Mammary epithelial cell (primary cell): ENCODE data around the gene NOM1.

Experiments
- CTCF ChIP-seq, 2 donors: IDR thresholded peaks in 1 of 2; conservative IDR thresholded peaks in 1 of 2; 2 replicates each; pipeline ENCODE4 v1.5.1; 2011 to 2012; ENCODE audit warnings: inconsistent platforms in 2 of 2, low read length in 2 of 2, mild to moderate bottlenecking in 2 of 2, control low read depth in 1 of 2, low read depth in 1 of 2; ENCODE audit not compliant: insufficient read depth in 1 of 2; ENCODE audit errors: extremely low read depth in 1 of 2
- EZH2 ChIP-seq: IDR thresholded peaks from 2 replicates; pipeline ENCODE4 v1.6.1; 2012; ENCODE audit warnings: low read length, inconsistent platforms, borderline replicate concordance

GRCh38 chr7:156954941-156955340 lies 5.4 kb downstream of the NOM1 start:
- no peak for TF ChIP-seq CTCF (conservative IDR thresholded peaks at IDR 0.05 in 1 of 2, IDR thresholded peaks at IDR 0.05 in 1 of 2; ENCODE audit: extremely low read depth in 1 of 2, insufficient read depth in 1 of 2, low read depth in 1 of 2, low read length in 2 of 2)
- TF ChIP-seq EZH2 = no peak
